GM12891 (cell line): ENCODE measurements around the gene ANKLE2.

ENCODE experiments used
- DNase-seq: peaks from one replicate; pipeline ENCODE4 v3.0.0; 2011; ENCODE audit warnings: low spot score; ENCODE audit not compliant: insufficient read length
- FAIRE-seq: peaks from 2 replicates; lab custom pipeline; 2011; peaks lifted over from hg19 to GRCh38; lab: Jason Lieb, UNC
- PAX5 ChIP-seq: IDR thresholded peaks from 2 replicates; pipeline ENCODE4 v1.6.1; 2011; ENCODE audit warnings: low read length, moderate library complexity, mild to moderate bottlenecking; ENCODE audit not compliant: insufficient read depth, severe bottlenecking
- POLR2A ChIP-seq: IDR thresholded peaks from 2 replicates; pipeline ENCODE4 v1.6.1; 2011; ENCODE audit warnings: low read depth, low read length, control low read depth
- POLR2AphosphoS5 ChIP-seq: IDR thresholded peaks from 2 replicates; pipeline ENCODE4 v1.6.1; 2011; ENCODE audit warnings: low read depth, low read length, control low read depth
- POU2F2 ChIP-seq: IDR thresholded peaks from 2 replicates; pipeline ENCODE4 v1.6.1; 2011; ENCODE audit warnings: low read depth, mild to moderate bottlenecking, control low read depth, low read length, moderate library complexity
- SPI1 ChIP-seq: IDR thresholded peaks from 2 replicates; pipeline ENCODE4 v1.6.1; 2011; ENCODE audit warnings: low read depth, low read length, control low read depth
- TAF1 ChIP-seq: IDR thresholded peaks from 2 replicates; pipeline ENCODE4 v1.6.1; 2011; ENCODE audit warnings: low read depth, low read length, control low read depth

Gene ANKLE2

GRCh38 chr12:132724506-132725241, 37.0 kb downstream of the ANKLE2 start:
- no peak for TF ChIP-seq SPI1
- FAIRE-seq = no peak
- DNase-seq = no peak

GRCh38 chr12:132723764-132724140, 37.9 kb downstream of the ANKLE2 start:
- no peak for FAIRE-seq
- no peak for DNase-seq
- TF ChIP-seq POLR2A = no peak
- TF ChIP-seq POLR2AphosphoS5 = no peak; the same call in 1 of the 2 replicates
- no peak for TF ChIP-seq PAX5
- TF ChIP-seq TAF1 = no peak
- TF ChIP-seq SPI1 = no peak
- TF ChIP-seq POU2F2 = no peak

GRCh38 chr12:132723015-132723763, 38.4 kb downstream of the ANKLE2 start:
- TF ChIP-seq TAF1 = no peak
- no peak; the same call in 1 of the 2 replicates for TF ChIP-seq POLR2AphosphoS5
- TF ChIP-seq POU2F2 = no peak; the same call in 1 of the 2 replicates
- TF ChIP-seq SPI1 = no peak
- TF ChIP-seq PAX5 = no peak
- FAIRE-seq = no peak
- no peak for DNase-seq

DNA sequence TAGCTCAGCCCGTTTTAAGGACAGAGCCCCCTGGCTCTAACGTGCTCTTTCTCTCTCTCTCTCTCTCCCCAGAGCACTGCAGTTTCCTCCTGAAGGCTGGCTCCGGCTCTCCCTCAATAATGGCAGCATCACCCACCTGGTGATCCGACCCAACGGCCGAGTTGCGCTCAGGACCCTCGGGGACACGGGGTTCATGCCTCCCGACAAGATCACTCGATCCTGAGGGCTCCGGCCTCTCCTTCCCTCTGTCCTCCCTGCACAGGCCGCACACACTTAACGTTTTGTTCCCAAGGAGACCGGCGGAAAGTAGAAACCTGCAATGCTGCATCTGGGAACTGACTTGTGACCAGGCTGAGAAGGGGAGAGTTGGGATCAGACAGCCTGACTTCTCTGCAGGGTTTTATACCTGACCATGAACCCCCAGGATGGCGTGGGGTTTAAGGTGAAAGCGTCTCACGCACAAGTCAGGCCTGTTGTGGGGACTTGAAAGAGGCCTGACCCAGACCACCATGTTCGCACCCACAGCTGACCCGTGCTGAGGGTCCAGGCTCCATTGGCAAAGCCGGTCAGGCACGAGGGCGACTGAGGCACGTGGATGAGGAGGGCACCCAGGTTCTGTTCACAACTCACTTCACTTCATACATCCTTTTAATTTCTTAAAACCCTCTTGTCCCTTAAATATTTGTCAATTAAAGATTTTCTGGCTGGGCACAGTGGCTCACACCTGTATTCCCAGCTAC, 40.9 kb downstream of the ANKLE2 start:
- no peak for FAIRE-seq
- DNase-seq = no peak
- TF ChIP-seq TAF1 (no peak), POLR2AphosphoS5 (no peak), SPI1 (no peak), PAX5 (no peak), POLR2A (no peak), POU2F2 (no peak)

DNA sequence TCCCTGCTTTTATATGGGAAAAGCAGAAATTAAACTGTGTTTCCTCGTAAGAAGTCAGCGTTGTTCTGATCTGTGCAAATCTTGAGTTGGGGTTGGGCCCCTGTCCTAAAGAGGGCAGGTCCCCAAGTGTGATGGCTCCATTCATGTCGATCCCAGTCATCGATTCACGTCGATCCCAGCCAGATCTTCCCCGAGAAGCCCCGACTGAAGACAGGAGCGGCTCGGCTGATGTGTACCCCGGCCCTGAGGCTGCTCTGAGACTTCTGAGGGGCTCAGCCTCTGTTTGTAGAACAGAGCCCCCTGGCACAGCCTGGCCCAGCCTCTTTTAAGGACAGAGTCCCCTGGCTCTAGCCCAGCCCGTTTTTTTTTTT, 41.7 kb downstream of the ANKLE2 start:
- TF ChIP-seq TAF1 (no peak), POLR2A (no peak), PAX5 (no peak), POLR2AphosphoS5 (no peak), POU2F2 (no peak), SPI1 (no peak)
- FAIRE-seq (no peak), DNase-seq (no peak)

DNA sequence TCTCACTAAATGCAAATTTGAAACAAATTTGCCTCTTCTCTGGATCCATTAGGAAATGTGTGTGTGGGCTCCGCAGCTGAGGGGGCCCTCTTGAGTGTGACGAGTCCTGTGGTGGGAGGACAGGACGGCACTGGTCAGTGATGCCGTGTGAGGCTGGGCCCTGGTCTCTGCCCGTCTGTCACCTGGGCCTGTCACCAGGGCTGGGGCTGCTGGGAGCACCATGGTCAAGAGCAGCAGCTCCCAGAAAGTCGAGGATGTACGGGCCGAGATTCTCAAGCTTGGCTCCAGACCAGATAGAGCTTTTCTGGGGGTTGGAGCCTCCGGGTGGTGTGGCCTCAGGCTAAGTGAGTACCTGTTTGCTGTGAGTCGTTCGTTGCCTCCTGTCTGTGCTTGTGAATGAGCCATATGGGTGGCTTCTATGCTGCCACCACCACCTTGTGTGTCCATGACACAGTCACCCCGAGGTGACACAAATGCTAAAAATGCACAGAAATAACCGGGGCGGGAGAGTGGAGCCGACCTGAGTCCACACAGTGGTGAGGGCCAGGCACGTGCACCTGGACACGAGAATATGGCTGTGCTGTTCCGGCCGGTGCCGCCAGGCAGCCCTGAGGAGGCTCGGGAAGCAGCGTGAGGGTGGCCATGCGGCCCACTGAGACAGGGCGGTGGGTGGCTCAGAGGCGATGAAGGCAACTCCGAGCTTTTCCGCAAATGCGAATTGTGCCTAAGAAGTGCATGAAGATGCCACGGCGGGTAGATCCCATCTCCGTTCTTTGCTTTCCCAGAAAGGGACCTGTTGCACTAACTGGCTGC, 42.3 kb downstream of the ANKLE2 start:
- FAIRE-seq = no peak
- no peak for DNase-seq

DNA sequence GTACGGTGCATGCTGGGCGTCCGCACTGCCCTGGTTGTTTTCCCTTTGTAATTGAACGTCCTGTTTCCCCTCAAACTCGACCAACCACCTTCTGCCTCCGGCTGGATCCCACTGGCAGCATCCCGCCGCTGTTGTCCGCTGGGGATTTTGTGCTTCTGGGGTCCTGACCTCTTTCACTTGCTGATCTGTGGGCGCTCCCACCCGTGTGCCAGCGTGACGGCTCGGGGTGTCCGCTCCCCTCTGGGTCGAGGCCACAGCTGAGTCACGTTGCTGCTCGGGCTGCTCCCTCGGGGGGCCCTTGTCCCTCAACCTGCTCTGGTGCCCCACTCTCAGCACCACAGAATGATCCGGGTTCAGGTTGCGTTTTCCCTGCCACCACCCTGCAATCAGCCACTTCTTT, 43.0 kb downstream of the ANKLE2 start:
- no peak for FAIRE-seq
- no peak for DNase-seq
- TF ChIP-seq POU2F2 (no peak), POLR2AphosphoS5 (no peak), TAF1 (no peak), POLR2A (no peak), SPI1 (no peak), PAX5 (no peak)

More for the DNA sequence above, 42.3 kb downstream of the ANKLE2 start:
- TF ChIP-seq TAF1 = no peak
- no peak; the same call in 1 of the 2 replicates for TF ChIP-seq POLR2A
- TF ChIP-seq SPI1 = no peak

DNA sequence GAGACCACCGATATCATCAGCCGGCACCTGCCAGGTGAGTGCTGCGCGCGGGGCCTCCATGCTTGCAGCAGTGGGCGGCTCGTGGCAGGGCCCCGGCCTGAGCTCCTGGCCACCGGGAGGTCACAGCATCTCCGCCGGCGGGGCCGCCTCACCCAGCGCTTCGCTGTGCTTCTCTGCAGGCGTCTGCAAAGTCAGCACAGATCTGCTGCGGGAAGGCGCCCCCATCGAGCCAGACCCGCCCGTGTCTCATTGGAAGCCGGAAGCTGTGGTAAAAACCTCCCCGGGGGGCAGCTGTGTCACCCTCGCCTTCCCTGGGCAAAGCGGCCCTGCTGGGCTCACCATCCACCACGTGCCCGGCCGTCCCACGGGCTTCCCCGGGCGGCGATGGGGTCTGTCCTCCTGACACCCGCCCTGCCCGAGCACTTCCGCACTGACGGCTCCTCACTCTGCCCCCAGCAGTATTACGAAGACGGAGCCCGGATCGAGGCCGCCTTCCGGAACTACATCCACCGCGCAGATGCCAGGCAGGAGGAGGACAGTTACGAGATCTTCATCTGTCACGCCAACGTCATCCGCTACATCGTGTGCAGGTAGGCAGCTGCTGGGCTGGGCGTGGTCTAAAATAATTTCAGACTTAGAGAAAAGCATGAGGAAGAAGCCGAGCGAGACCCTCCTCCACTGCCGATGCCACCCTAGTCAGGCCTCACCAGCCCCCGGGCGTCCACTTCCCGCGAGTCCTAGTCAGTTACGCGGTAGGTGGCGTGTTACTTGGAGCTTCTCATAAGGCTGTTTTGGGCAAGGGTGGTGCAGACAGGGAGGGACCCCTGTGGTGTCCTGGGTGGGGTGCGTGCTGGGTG, 43.9 kb downstream of the ANKLE2 start:
- no peak for TF ChIP-seq PAX5
- TF ChIP-seq POLR2A = no peak
- no peak for TF ChIP-seq SPI1
- no peak for TF ChIP-seq POLR2AphosphoS5
- TF ChIP-seq POU2F2 = no peak
- TF ChIP-seq TAF1 = no peak
- FAIRE-seq (no peak), DNase-seq (no peak)

- no peak for TF ChIP-seq TAF1
- no peak for TF ChIP-seq POLR2A
- no peak for TF ChIP-seq PAX5
- no peak for TF ChIP-seq POU2F2
- no peak for TF ChIP-seq SPI1
- TF ChIP-seq POLR2AphosphoS5 = no peak
- DNase-seq (no peak), FAIRE-seq (no peak)
These were observed 44.6 kb downstream of the ANKLE2 start for GRCh38 chr12:132717011-132717410.
